Lower leg skin (tissue), 4 donors: ENCODE measurements around the gene CKMT2. TPM values are rescaled to one million over a fixed set of nuclear protein-coding genes. Genes with fewer than 3 reads are reported as not detected.

ENCODE experiments used
- DNase-seq, 2 donors: peaks; one replicate each; pipeline ENCODE4 v3.0.0-alpha.2; 2019; ENCODE audit warnings: low spot score in 2 of 2
- H3K4me3 ChIP-seq: fragments of 200-600 bp; sonication (generic); 2 replicates; pipeline ENCODE4 v1.5.1; 2017; ENCODE audit warnings: mild to moderate bottlenecking, low read depth; ENCODE audit not compliant: poor library complexity, severe bottlenecking
- CTCF ChIP-seq, 3 donors: fragments of 450-650 bp; IDR thresholded peaks; one replicate each; pipeline ENCODE4 v1.5.1; 2016; ENCODE audit warnings: antibody characterized with exemption in 3 of 3, mild to moderate bottlenecking in 3 of 3, moderate library complexity in 2 of 3
- POLR2A ChIP-seq, 2 donors: fragments of 450-650 bp; IDR thresholded peaks; one replicate each; pipeline ENCODE4 v1.6.1; 2016 to 2017; ENCODE audit warnings: antibody characterized with exemption in 2 of 2, mild to moderate bottlenecking in 1 of 2, moderate library complexity in 1 of 2
- whole genome bisulfite sequencing, 2 donors: methylation state at CpG; one replicate each; pipeline ENCODE4 v1.1.5; 2018; 5-methylcytosine and 5-hydroxymethylcytosine counted together
- intact Hi-C: fragments of 100-400 bp; cut with DNase I; formaldehyde crosslinking; loops from one replicate; pipeline ENCODE4 v1.15.0; 2023; ENCODE audit warnings: low total_unique reads
- total RNA-seq, 4 donors: library from RNA; depleted of rRNA; stranded (reverse); fragments of >200 nt; gene quantifications; one replicate each; pipeline ENCODE4 v1.1.0, GENCODE V29; 2016

CKMT2 gene
- total RNA-seq, 4 donors from 2014 or later, result 4.0 to 19.7 (median 7.8) TPM

GRCh38 chr5:81189875-81190498, 43.1 kb upstream of the CKMT2 start:
- WGBS, 2 donors, result 85 to 86% methylated on average over 14 of the region's 14 CpGs
- intact Hi-C loops, result no loop called here
- TF ChIP-seq POLR2A (IDR thresholded peaks at IDR 0.05) (no peak), CTCF (IDR thresholded peaks at IDR 0.05) (no peak)
- no peak for DNase-seq
- H3K4me3 ChIP-seq, result no peak overlapping the region

- intact Hi-C loops, result no loop called here
- TF ChIP-seq POLR2A (IDR thresholded peaks at IDR 0.05), result no peak
- TF ChIP-seq CTCF (IDR thresholded peaks at IDR 0.05), result no peak
- H3K4me3 ChIP-seq, result no peak overlapping the region
- no peak for DNase-seq
- 87% methylated on average over 9 of the region's 9 CpGs for WGBS, 2 donors
These were observed 41.3 kb upstream of the CKMT2 start for GRCh38 chr5:81191726-81192372.

DNA sequence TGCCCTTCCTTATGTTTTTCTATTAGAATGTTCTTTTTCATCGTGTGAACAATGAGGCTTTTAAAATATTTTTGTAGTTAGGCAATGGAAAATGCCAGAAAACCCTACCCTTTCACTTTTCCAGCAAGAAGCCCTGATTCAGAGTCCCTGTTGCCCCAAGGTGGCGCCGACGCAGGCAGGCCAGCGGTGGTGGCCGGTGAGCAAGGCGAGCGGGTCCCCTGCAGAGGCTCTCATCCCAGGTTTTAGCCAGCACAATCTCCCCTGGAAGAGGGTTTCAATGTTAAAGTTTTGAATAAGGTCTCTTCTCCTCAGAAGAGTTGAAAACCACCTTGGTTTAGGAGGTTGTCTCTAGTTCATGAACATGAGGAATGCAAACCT, 40.8 kb upstream of the CKMT2 start:
- 75 to 78% methylated on average over 8 of the region's 8 CpGs for WGBS, 2 donors
- TF ChIP-seq CTCF (IDR thresholded peaks at IDR 0.05), result no peak
- TF ChIP-seq POLR2A (IDR thresholded peaks at IDR 0.05), result no peak
- intact Hi-C loops, result no loop called here
- no peak for DNase-seq
- no peak overlapping the region for H3K4me3 ChIP-seq

DNA sequence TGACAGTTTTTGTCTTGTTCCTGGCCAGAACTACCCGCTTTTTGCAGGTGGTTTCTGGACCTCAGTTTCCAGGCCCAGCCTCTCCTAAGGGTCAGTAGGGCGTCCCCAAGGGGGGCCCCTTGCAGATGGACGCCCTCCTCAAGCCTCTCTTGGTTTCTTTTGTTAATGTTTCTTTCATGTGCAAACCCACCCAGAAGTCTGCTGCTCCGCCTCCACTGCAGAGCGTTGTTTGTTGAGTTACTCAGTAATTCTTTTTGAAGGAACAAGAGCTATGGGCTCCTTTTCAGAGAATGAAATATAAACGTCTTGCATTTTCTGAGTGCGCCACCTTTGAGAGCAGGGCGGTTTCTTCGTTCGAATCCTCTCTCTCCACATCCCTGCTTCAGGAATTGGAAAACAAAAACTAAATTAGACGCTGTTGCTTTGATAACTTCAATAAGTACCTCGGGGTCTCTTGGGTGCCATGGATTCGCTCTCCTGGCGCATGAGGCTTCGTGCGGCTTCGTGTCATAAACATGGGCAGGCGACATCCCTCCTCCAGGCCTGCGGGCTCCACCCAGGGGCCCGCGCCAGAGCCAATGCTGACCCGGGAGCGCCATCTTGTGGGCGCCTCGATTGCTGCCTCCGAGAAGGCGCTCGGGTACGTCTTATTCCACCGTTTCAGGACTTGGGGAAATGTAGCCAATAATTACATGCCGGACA, 38.3 kb upstream of the CKMT2 start:
- DNase-seq, result peak; percentile 77 to 95
- intact Hi-C loops, result no loop called here
- TF ChIP-seq CTCF (IDR thresholded peaks at IDR 0.05), result no peak
- no peak for TF ChIP-seq POLR2A (IDR thresholded peaks at IDR 0.05)
- no peak overlapping the region for H3K4me3 ChIP-seq
- 25 to 27% methylated on average over 31 of the region's 31 CpGs for WGBS, 2 donors

GRCh38 chr5:81195335-81195929, 37.7 kb upstream of the CKMT2 start:
- intact Hi-C loops, result no loop called here
- no peak for TF ChIP-seq POLR2A (IDR thresholded peaks at IDR 0.05)
- TF ChIP-seq CTCF (IDR thresholded peaks at IDR 0.05), result no peak
- WGBS, 2 donors, result 67 to 75% methylated on average over 5 of the region's 5 CpGs
- no peak overlapping the region for H3K4me3 ChIP-seq
- no peak for DNase-seq
